Cardiac muscle cell (in vitro differentiated cells and primary cell): ENCODE data around the gene TOB2. TPM values are rescaled to one million over a fixed set of nuclear protein-coding genes. Genes with fewer than 3 reads are reported as not detected.

ENCODE experiments used
- DNase-seq, 2 donors: peaks; one replicate each; pipeline versions ENCODE4 v3.0.0 to v3.0.0-alpha.2; 2010 to 2017; ENCODE audit warnings: low read depth in 1 of 2, low spot score in 1 of 2
- H3K27ac ChIP-seq: fragments of 200-600 bp; sonication (generic); 2 replicates; pipeline ENCODE4 v1.5.1; 2016
- H3K27me3 ChIP-seq: fragments of 200-600 bp; sonication (generic); 2 replicates; pipeline ENCODE4 v1.6.0; 2016; ENCODE audit warnings: control low read depth
- H3K36me3 ChIP-seq: fragments of 200-600 bp; sonication (generic); 2 replicates; pipeline ENCODE4 v1.5.1; 2016; ENCODE audit warnings: control low read depth
- H3K4me1 ChIP-seq: fragments of 200-600 bp; sonication (generic); 2 replicates; pipeline ENCODE4 v1.8.1; 2017; ENCODE audit warnings: low read depth, mild to moderate bottlenecking, mixed run types
- H3K4me3 ChIP-seq: fragments of 200-600 bp; sonication (generic); 2 replicates; pipeline ENCODE4 v1.5.1; 2016; ENCODE audit warnings: mild to moderate bottlenecking
- H3K9me3 ChIP-seq: fragments of 200-600 bp; sonication (generic); 2 replicates; pipeline ENCODE4 v1.5.1; 2017; ENCODE audit warnings: low read depth, mild to moderate bottlenecking, control low read depth
- polyA plus RNA-seq: library from polyadenylated mRNA; unstranded; fragments of >200 nt; fragmentation: Nextera tagmentation; extraction: Ambion mirVana; gene quantifications from 2 replicates; pipeline ENCODE4 v1.2.1, GENCODE V29; 2016
- total RNA-seq: library from RNA; depleted of rRNA; stranded (reverse); fragments of >200 nt; gene quantifications from 2 replicates; pipeline ENCODE4 v1.2.3, GENCODE V29; 2016
- TF ChIP-seq, protein P1 (sequence below): IDR thresholded peaks from 2 replicates; pipeline ENCODE4 v1.5.1; 2012; ENCODE audit warnings: low read depth, mild to moderate bottlenecking, low read length

Gene TOB2, protein sequence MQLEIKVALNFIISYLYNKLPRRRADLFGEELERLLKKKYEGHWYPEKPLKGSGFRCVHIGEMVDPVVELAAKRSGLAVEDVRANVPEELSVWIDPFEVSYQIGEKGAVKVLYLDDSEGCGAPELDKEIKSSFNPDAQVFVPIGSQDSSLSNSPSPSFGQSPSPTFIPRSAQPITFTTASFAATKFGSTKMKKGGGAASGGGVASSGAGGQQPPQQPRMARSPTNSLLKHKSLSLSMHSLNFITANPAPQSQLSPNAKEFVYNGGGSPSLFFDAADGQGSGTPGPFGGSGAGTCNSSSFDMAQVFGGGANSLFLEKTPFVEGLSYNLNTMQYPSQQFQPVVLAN
- total RNA-seq: 32.0 and 42.4 TPM in 2 replicates
- 35.5 and 52.9 TPM in 2 replicates for polyA plus RNA-seq

DNA sequence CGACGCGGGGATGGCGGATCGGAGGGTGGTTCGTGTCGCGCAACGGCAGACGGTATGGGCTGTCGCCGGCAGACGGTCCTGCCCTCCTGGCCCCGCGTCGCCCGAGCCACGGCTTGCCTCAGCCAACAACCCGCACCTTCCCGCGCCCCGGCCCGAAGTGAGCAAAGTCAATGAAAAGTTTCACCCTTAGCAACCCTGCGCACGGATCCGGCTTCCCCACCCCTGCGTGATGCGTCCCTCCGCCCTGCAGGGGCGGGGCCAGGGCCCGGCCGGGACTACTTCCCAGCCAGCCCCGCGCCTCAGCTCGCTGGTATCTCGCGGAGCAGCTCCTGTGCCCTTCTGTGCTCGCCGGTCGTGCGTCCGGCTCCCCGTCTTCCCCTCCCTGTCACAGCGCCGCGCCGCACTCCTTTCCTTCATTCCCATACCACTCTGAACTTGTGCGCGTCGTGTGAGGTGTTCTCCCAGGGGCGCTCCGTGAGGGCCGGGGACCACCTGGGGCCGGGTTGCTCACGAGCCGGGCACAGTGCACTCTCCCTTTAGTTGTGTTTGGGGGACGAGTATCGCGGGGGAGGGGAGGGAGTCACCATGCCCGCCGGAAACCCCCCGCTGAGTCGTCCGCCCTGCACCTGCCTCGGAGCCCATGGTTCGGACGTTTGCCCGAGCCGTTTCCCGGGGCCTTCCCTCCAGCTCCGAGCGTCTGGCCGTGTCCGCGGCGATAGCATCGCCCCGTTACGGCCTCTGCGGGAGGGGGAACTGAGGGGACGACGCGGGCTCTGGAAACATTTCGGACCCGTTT lies at the start of gene TOB2:
TSS of gene TOB2 (minus strand) at position 163 of the 796 bp plus-strand sequence. CDS start 9,456 bp downstream, outside the sequence.
- H3K4me3 ChIP-seq: peak within 1 kb of the TSS; percentile 99
- H3K36me3 ChIP-seq: peaks cover 5% of the 10 kb centered on the region
- TF ChIP-seq, protein P1, sequence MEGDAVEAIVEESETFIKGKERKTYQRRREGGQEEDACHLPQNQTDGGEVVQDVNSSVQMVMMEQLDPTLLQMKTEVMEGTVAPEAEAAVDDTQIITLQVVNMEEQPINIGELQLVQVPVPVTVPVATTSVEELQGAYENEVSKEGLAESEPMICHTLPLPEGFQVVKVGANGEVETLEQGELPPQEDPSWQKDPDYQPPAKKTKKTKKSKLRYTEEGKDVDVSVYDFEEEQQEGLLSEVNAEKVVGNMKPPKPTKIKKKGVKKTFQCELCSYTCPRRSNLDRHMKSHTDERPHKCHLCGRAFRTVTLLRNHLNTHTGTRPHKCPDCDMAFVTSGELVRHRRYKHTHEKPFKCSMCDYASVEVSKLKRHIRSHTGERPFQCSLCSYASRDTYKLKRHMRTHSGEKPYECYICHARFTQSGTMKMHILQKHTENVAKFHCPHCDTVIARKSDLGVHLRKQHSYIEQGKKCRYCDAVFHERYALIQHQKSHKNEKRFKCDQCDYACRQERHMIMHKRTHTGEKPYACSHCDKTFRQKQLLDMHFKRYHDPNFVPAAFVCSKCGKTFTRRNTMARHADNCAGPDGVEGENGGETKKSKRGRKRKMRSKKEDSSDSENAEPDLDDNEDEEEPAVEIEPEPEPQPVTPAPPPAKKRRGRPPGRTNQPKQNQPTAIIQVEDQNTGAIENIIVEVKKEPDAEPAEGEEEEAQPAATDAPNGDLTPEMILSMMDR: no peak
- peak within 1 kb of the TSS; percentile 97 for H3K27ac ChIP-seq
- DNase-seq: peak; percentile 96 to 98
- H3K4me1 ChIP-seq: peaks cover 12% of the 10 kb centered on the region
- H3K27me3 ChIP-seq: no peaks in the 10 kb centered on the region
- H3K9me3 ChIP-seq: no peaks in the 10 kb centered on the region

DNA sequence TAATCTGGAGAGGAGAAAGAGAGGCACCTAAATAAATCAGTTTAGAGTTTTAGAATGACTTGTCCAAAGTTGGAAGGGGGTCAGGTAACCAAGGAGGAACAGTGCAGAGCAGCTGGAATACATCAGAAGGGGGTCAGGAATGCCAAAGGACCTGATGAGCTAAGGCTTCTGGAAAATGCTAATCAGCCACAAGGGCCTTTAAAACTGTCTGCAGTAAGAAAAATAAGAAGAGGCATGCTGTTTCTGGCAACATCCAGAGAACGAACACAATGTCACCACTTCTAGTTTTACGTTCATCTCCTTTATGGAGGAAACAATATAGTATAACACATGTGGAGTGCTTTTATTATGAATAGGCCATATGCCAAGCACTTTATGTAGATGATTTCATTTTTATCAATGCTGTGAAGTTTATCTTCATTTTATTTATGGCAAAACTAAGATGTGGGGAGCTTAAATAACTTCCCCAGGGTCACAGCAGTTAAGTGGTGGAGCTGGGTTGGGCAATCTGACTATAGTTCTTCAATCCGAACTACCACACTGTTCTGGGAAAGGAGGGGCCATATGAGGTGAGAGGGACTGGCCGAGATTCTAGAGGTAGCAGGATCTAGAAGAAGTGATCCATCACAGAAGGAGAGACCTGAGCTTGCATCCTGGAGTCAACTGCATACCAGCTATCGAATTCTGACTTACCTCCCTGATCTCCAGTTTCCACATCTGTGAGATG lies 44.9 kb upstream of the TOB2 start:
- Histone ChIP-seq H3K9me3 (no peaks in the 10 kb centered on the region), H3K27ac (peak overlapping the region; percentile 66), H3K27me3 (no peaks in the 10 kb centered on the region), H3K4me1 (peaks cover 15% of the 10 kb centered on the region), H3K4me3 (no peak overlapping the region), H3K36me3 (no peaks in the 10 kb centered on the region)
- TF ChIP-seq, protein P1: no peak
- peak in 1 of 2 donors; percentile 37 for DNase-seq

DNA sequence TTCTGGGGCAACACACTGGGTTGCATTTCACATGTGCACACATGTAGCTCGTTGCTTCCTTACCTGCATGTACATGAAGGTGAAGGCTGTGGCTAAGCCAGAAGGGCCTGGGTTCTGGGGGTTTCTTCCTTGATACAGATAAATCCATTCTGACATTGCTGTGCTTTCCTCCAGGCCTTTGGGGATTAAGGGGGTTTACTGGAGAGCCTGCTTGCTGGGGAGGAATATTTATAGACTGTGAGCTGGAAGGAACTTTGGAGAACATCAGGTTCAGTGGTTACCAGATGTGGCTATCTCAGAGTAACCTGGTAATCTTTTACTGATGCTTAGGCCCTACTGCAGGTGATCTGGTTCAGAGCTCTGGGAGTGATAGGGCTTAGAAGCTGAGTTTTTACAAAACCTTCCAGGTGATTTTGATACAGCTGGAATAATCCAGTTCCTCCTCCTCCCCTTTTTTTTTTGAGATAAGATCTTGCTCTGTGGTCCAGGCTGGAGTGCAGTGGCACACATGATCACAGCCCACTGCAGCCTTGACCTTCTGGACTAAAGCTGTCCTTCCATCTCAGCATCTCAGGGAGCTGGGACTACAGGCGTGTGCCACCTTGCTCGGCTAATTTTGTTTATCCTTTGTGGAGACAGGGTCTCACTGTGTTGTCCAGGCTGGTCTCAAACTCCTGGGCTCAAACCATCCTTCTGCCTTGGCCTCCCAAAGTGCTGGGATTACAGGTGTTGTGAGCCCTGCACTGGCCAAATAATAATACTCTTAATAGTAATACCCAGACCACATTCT lies 42.2 kb upstream of the TOB2 start:
- peaks cover 15% of the 10 kb centered on the region for H3K4me1 ChIP-seq
- H3K4me3 ChIP-seq: no peak overlapping the region
- TF ChIP-seq, protein P1: no peak
- peak overlapping the region; percentile 24 for H3K27ac ChIP-seq
- H3K36me3 ChIP-seq: no peaks in the 10 kb centered on the region
- no peaks in the 10 kb centered on the region for H3K27me3 ChIP-seq
- DNase-seq: no peak
- no peaks in the 10 kb centered on the region for H3K9me3 ChIP-seq

DNA sequence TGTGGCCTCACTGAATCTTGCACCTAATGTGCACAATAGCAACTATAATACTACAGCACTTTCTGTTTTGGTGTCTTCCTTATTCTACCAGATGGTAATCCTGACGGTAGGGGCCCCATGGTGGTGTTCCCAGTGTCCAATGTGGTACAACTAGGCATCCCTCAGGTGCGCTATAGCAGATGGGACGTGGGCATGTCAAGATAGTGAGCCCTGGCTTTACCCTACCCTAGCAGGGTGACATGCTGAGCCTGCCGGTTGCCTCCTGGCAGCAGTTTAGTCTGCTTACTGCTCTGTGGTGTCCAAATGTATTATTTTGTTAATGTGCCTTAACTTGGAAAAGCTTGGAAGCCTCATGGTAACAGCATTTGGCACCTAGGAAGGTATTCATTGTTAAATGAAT lies 41.5 kb upstream of the TOB2 start:
- TF ChIP-seq, protein P1: no peak
- DNase-seq: no peak
- H3K27ac ChIP-seq: peak overlapping the region; percentile 24
- H3K4me3 ChIP-seq: no peak overlapping the region
- no peaks in the 10 kb centered on the region for H3K36me3 ChIP-seq
- no peaks in the 10 kb centered on the region for H3K27me3 ChIP-seq
- H3K9me3 ChIP-seq: no peaks in the 10 kb centered on the region
- H3K4me1 ChIP-seq: peaks cover 15% of the 10 kb centered on the region
